Stimulated activated CD8-positive, alpha-beta memory T cell treated with anti-CD3 and anti-CD28 coated beads, Interleukin-15, amount 100 ng/mL, for 1 hour (primary cell): ENCODE measurements around the gene CPED1.
"Not testable (repeated sequence)": the region's sequence is repeated elsewhere in the genome, so short reads cannot be mapped to it uniquely, and the experiment has no call there.

Experiments used
- DNase-seq: peaks from one replicate; pipeline ENCODE4 v3.0.0-alpha.2; 2020; ENCODE audit warnings: low read depth

The CPED1 gene

GRCh38 chr7:121097577-121097976, 109.1 kb downstream of the CPED1 start:
- no peak for DNase-seq

DNA sequence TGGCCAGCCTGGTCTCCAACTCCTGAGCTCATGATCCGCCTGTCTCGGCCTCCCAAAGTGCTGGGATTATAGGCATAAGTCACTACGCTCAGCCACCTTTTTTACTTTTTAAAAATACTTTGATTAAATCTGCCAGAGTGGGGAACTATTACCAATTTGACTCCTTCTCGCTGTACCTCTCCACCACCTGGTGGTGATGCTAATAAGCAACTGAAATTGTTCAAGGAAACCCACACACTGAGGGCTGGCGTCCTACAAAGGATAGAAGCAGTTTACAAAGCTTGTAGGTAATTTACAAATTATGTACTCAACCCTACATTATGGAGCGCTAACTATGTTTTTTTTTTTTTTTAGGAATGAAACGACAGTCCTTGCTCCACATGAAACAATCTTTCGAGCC, 111.1 kb downstream of the CPED1 start:
- DNase-seq: no peak

DNA sequence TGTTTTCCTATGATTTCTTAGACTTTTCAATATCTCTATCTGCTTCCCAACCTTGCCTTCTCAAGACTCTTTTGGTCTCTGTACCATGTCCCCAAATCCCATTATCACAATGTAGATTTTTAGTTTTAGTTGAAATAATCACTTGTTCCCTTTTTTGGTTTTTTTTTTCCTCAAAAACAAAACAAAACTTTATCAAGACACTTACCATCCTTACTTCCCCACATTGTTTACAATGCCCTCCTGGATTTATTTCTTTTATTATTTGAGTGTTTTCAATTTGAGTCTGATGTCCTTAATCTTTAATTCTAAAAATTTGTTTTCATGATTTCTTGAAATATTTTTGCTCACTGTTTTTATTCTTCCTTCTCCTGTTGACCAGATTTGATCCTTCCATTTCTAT, 112.6 kb downstream of the CPED1 start:
- DNase-seq: no peak

DNA sequence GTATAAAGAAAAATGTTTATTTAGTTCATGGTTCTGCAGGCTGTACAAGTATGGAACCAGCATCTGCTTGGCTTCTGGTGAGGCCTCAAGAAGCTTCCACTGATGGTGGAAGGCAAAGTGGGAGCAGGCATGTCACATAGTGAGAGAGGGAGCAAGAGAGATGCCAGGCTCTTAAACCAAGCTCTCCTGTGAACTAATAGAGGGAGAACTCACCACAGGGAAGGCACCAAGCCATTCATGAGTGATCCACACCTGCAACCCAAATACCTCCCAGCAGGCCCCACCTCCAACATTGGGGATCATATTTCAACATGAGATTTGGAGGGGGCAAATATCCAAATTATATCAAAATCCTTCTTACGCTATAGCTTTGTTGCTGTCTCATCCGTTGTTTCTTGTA, 113.1 kb downstream of the CPED1 start:
- DNase-seq: no peak

GRCh38 chr7:121102619-121103018, 114.1 kb downstream of the CPED1 start:
- DNase-seq: no peak

GRCh38 chr7:121103086-121103485, 114.6 kb downstream of the CPED1 start:
- no peak for DNase-seq

DNA sequence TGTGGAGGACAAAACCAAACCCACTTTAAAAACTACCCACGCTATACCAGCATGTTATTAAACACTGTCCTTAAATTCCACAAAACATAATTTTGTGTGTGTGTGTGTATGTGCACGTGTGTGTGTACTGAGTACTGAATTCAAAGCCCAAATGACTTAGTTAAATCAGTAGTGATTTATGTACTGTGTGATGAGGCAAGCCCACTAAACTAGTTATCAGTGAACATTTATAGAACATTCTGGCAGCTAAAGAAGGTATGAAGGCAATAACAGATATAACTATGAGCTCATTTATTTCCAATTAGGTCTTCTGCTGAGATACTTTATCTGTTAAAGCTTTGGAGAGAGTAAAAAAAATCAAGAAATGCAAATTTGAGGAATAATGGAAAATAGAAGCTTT, 115.1 kb downstream of the CPED1 start:
- DNase-seq: no peak

DNA sequence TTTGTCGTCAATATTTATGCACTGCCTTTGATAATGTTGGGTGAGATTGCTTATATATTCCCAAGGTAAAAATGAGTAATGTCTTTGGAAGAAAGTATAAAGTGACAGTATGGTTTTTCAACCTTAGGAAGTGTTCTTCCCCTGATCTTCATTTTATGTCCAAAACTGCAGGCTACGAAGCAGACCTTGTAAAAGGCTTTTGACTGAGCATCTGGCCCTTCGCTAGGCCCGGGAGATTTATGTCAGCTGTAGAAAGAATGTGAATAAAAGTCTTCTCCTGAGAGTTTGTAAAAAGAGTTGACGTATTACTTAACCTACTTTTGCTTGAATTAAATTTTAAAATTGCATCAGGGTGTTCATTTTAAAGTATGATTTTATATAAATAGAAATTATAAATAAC, 116.8 kb downstream of the CPED1 start:
- no peak for DNase-seq

- DNase-seq: no peak
Measured at GRCh38 chr7:121107923-121108498, 119.5 kb downstream of the CPED1 start.

GRCh38 chr7:121109145-121109544, 120.6 kb downstream of the CPED1 start:
- no peak for DNase-seq

GRCh38 chr7:121113288-121113687, 124.8 kb downstream of the CPED1 start:
- no peak for DNase-seq

- DNase-seq: no peak
Measured at GRCh38 chr7:121116396-121116795, 127.9 kb downstream of the CPED1 start.

DNA sequence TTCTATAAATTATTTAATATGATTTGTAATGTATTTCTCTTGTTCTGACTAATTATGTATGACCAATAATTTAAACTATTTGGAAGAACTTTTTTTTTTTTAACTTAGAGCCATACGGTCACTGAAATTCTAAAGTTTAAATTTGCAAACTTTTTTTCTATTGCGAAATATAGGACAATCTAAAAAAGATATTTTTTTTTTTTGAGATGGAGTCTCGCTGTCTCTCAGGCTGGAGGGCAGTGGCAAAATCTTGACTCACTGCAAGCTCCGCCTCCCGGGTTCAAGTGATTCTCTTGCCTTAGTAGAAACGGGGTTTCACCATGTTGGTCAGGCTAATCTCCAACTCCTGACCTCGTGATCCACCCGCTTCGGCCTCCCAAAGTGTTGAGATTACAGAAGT, 130.5 kb downstream of the CPED1 start:
- DNase-seq: no peak

DNA sequence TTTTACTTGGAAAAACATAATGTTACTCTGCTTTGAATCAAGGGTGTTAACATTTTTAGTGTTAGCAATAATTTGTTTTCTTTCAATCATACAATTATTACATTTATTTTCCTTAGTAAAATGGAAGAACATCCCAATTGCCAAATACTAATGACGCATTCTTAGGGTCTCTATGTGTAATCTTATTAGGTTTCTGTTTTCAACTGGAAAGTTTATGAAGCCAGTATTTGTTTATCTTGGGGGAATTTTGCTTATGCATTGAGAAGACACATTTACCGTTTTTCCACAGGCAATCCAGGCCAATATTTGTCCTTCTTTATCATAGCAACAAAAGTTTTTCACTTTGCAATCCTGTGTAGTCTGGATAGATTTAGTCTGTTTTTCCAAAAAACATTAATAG, 134.5 kb downstream of the CPED1 start:
- no peak for DNase-seq

- not testable (repeated sequence) for DNase-seq
Measured at GRCh38 chr7:121125454-121125853, 136.9 kb downstream of the CPED1 start.

GRCh38 chr7:121126201-121126600, 137.7 kb downstream of the CPED1 start:
- DNase-seq: no peak

- DNase-seq: no peak
Measured at GRCh38 chr7:121126801-121127534, 138.5 kb downstream of the CPED1 start.

- DNase-seq: no peak
Measured at GRCh38 chr7:121132940-121133339, 144.4 kb downstream of the CPED1 start.

DNA sequence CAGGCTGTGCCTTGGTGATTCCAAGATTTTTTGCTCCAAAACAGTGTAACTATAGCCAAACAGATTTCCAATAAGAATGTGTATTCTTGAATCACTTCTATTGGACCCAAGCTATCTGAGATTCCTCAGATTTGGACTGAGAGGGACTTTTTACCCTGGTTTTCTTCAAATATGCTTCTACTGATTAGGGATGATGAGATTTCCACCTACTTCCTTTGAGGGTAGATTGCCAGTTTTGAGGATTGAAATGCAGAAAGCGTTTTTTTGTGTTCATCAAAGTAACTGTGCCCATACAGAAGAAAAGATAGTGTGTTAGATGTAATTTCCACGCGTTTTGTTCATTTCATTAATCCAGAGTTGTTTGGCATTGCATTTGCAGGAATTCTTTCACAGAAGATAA, 144.9 kb downstream of the CPED1 start:
- DNase-seq: no peak

GRCh38 chr7:121137580-121137979, 149.1 kb downstream of the CPED1 start:
- DNase-seq: no peak

- no peak for DNase-seq
Measured at GRCh38 chr7:121138262-121138933, 149.9 kb downstream of the CPED1 start.

- no peak for DNase-seq
Measured at GRCh38 chr7:121139427-121139826, 150.9 kb downstream of the CPED1 start.

DNA sequence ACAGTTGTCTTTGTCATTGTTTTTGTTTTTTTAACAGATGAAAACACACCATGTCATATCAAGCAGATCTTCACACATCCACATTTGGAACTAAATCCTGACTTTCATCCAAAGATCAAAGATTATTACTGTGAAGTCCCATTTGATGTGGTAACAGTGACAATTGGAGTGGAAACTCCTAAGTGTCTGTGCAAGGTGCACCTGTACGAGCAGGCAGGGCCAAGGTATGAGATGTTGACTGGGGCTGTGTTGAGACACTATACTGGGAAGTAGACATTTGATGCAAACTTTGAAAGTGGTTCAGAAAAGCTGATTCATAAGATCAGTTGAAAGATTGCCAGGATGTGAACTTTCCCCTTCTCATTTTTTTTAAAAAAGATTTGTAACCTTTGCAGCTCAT, 152.3 kb downstream of the CPED1 start:
- no peak for DNase-seq
